K562 (cell line): ENCODE measurements around the gene FGF12. TPM values are rescaled to one million over a fixed set of nuclear protein-coding genes. Genes with fewer than 3 reads are reported as not detected.

ENCODE experiments used
- CCNT2 ChIP-seq: IDR thresholded peaks from 2 replicates; pipeline ENCODE4 v1.6.1; 2011; ENCODE audit warnings: borderline replicate concordance, low read depth, mild to moderate bottlenecking, moderate library complexity, mixed read lengths, low read length; ENCODE audit not compliant: insufficient read length; ENCODE audit errors: extremely low read depth
- CHD7 ChIP-seq: fragments of 200-600 bp; sonication (generic); IDR thresholded peaks from one replicate; pipeline ENCODE4 v1.6.1; 2012; ENCODE audit warnings: mild to moderate bottlenecking, low read depth, low read length, inconsistent platforms
- MAFF ChIP-seq: IDR thresholded peaks from 2 replicates; pipeline ENCODE4 v1.6.1; 2012; ENCODE audit warnings: low read length, improper control_type of control experiment
- NEUROD1 ChIP-seq: fragments of 150-350 bp; IDR thresholded peaks from 2 replicates; pipeline ENCODE4 v1.6.1; 2014; ENCODE audit warnings: borderline replicate concordance, low read length, low read depth; ENCODE audit not compliant: partially characterized antibody
- ZBTB9 ChIP-seq: fragments of 450-650 bp; formaldehyde crosslinking; IDR thresholded peaks from 2 replicates; pipeline ENCODE4 v1.4.0; 2020; ENCODE audit warnings: mild to moderate bottlenecking, moderate library complexity
- ZNF518B ChIP-seq: fragments of 250-450 bp; sonication (Bioruptor Pico); IDR thresholded peaks from 2 replicates; pipeline ENCODE4 v1.5.0; 2021; ENCODE audit warnings: mild to moderate bottlenecking, moderate library complexity
- polyA plus RNA-seq, 8 experiments: library from polyadenylated mRNA; depleted of rRNA in 4 of 8; stranded (reverse) in 5 of 8; unstranded in 3 of 8; fragments of >200 nt; fragmentation: Nextera tagmentation in 2 of 8; fragmentation: Illumina TruSeq in 1 of 8; extraction: Ambion mirVana in 2 of 8; extraction: Trizol in 1 of 8; gene quantifications; 2 replicates each; pipeline versions ENCODE4 v1.2.1 to v1.2.3, GENCODE V29; 2011 to 2014; ENCODE audit warnings: inconsistent platforms in 1 of 8, missing spikeins in 1 of 8
- total RNA-seq, 7 experiments: library from RNA; depleted of rRNA in 6 of 7; stranded (reverse); fragments of >200 nt in 6 of 7; fragmentation: Illumina TruSeq in 2 of 7; extraction: Trizol in 2 of 7; gene quantifications; 2 replicates each; pipeline versions ENCODE4 v1.2.1 to v1.2.3, GENCODE V29; 2011 to 2021; ENCODE audit warnings: low replicate concordance in 1 of 7

Gene FGF12
- total and polyA plus RNA-seq, 9 of the 15 experiments (the other 6 are each of a cell fraction or from before 2014, with no cell fraction given) = not detected

- no peak for TF ChIP-seq CHD7
- no peak for TF ChIP-seq MAFF
- TF ChIP-seq CCNT2 = no peak
- no peak for TF ChIP-seq ZNF518B (CRISPR knock-in tag)
- no peak for TF ChIP-seq NEUROD1
- TF ChIP-seq ZBTB9 = no peak
Measured at GRCh38 chr3:192481638-192482037, 245.7 kb downstream of the FGF12 start (continued).
